Testis (tissue), 2 donors: Measurements from ENCODE around the gene RND3.

Experiments
- POLR2A ChIP-seq: fragments of 450-650 bp; IDR thresholded peaks from one replicate; pipeline ENCODE4 v1.6.1; 2017; ENCODE audit warnings: antibody characterized with exemption, mild to moderate bottlenecking, moderate library complexity
- TF ChIP-seq, protein P1 (sequence below), 3 experiments: fragments of 450-650 bp in 2 of 3; fragments of 200-600 bp in 1 of 3; sonication (generic) in 1 of 3; IDR thresholded peaks; one replicate each; pipeline ENCODE4 v1.5.1; 2016 to 2019; ENCODE audit warnings: antibody characterized with exemption in 3 of 3, mild to moderate bottlenecking in 2 of 3, moderate library complexity in 1 of 3

DNA sequence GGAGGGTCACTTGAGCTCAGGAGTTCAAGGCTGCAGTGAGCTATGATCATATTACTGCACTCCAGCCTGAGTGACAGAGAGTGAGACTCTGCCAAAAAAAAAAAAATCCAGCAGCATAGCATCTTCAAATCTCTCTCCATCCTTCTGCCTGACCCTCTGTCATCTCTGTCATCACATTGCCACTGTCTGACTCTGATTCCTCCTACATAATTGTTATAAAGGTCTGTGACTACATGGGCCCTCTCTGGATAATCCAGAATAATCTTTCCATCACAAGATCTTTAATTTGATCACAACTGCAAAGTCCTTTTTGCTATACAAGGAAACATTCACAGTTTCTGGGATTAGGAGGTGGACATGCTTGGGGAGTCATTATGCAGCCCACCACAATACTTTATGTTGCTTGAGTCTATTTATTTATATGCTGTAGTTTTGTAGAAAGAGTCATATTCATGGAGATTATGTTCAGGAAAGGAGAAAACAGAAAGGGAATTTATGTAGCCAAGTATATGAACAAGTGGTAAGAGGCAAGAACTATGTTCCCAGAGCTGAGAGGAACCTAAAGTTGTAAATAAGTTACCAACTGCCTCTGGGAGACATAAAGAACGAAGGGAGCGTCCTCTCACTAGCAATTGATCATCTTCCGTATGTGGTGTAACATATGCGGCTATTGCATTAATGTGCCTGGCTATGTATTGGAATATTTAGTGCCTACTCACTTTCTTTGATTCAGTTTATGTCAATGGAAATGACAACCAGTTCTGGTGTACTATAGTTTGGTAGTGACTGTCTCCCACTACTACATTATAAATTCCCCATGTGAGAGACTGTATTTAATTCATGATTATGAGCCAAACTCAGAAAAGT lies 21.5 kb downstream of the RND3 start:
- TF ChIP-seq, protein P1, sequence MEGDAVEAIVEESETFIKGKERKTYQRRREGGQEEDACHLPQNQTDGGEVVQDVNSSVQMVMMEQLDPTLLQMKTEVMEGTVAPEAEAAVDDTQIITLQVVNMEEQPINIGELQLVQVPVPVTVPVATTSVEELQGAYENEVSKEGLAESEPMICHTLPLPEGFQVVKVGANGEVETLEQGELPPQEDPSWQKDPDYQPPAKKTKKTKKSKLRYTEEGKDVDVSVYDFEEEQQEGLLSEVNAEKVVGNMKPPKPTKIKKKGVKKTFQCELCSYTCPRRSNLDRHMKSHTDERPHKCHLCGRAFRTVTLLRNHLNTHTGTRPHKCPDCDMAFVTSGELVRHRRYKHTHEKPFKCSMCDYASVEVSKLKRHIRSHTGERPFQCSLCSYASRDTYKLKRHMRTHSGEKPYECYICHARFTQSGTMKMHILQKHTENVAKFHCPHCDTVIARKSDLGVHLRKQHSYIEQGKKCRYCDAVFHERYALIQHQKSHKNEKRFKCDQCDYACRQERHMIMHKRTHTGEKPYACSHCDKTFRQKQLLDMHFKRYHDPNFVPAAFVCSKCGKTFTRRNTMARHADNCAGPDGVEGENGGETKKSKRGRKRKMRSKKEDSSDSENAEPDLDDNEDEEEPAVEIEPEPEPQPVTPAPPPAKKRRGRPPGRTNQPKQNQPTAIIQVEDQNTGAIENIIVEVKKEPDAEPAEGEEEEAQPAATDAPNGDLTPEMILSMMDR (IDR thresholded peaks at IDR 0.05) = no peak
- TF ChIP-seq POLR2A = no peak
